Retinal pigment epithelial cell (primary cell): Measurements from ENCODE around the gene OR4M1.
"Not testable (repeated sequence)": the region's sequence is repeated elsewhere in the genome, so short reads cannot be mapped to it uniquely, and the experiment has no call there.

Experiments
- DNase-seq: peaks from one replicate; pipeline ENCODE4 v3.0.0-alpha.2; 2010; ENCODE audit warnings: low read depth
- H3K4me3 ChIP-seq: 2 replicates; pipeline ENCODE4 v1.5.1; 2011; ENCODE audit warnings: mild to moderate bottlenecking, low read length, control low read depth, moderate library complexity
- CTCF ChIP-seq: conservative IDR thresholded peaks from 2 replicates; pipeline ENCODE4 v1.5.1; 2011; ENCODE audit warnings: low read depth, low read length, control low read depth, inconsistent platforms

The OR4M1 gene, protein sequence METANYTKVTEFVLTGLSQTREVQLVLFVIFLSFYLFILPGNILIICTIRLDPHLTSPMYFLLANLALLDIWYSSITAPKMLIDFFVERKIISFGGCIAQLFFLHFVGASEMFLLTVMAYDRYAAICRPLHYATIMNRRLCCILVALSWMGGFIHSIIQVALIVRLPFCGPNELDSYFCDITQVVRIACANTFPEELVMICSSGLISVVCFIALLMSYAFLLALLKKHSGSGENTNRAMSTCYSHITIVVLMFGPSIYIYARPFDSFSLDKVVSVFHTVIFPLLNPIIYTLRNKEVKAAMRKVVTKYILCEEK

GRCh38 chr14:19773204-19773603 lies at the start of gene OR4M1:
OR4M1 (plus strand) TSS chr14:19773504; CDS start chr14:19780323, 6,819 bp downstream.
- not testable (repeated sequence) for H3K4me3 ChIP-seq, DNase-seq

DNA sequence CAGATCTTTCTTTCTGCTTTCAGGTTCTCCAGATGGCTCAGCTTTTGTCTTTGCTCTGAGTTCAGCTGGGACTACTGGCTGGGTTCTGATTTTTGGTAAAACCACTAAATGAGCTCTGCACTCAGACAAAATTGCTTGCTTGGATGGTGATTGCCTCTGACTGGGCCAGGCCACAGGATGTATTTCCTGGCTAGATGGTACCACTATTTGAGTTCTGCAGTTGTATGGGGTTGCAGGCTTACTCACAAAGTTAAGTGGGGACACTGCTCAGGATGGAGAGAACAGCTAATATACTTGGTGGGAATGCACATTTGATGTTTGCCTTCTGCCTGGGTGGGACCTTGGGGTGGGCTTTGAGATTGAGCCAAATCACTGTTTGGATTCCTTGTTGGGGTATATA lies 43.9 kb upstream of the OR4M1 start:
- no peak for TF ChIP-seq CTCF
- no peak overlapping the region for H3K4me3 ChIP-seq
- no peak for DNase-seq

GRCh38 chr14:19729763-19730162 lies 43.5 kb upstream of the OR4M1 start:
- H3K4me3 ChIP-seq, result no peak overlapping the region
- no peak for DNase-seq
- no peak for TF ChIP-seq CTCF

DNA sequence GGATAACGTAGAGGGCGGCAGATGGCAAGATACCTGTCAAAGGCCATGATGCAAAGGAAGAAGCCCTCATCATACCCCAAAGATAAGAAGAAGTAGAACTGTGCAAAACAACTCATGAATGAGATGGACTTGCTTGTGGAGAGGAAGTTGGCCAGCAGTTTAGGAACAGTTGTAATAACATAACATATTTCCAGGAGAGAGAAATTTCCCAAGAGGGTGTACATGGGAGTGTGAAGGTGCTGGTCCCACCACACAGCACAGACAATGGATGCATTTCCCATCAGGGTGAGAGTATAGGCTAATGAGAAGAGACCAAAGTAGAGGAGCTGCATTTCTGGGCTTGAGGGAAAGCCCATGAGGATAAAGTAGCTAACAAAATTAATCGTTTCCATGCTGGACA lies 39.4 kb upstream of the OR4M1 start:
- not testable (repeated sequence) for H3K4me3 ChIP-seq, DNase-seq

GRCh38 chr14:19743256-19743655 lies 30.0 kb upstream of the OR4M1 start, which contains the start of gene OR4Q3:
OR4Q3 (plus strand) TSS chr14:19743571.
- DNase-seq, result no peak
- no peak for TF ChIP-seq CTCF
- H3K4me3 ChIP-seq, result no peak within 1 kb of the TSS

DNA sequence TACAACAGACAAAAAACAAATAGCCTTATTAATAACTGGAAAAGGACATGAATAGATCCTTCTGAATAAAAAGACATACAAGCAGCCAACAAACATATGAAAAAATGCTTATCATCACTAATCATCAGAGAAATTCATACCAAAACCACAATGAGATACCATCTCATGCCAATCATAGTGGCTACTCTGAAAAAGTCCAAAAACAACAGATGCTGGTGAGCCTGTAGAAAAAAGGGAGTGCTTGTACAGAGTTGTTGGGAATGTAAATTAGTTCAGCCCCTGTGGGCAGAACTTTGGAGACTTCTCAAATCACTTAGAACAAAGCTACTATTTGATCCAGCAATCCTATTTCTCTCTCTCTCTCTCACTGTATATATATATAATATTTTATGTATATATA lies 21.0 kb upstream of the OR4M1 start:
- not testable (repeated sequence) for H3K4me3 ChIP-seq, DNase-seq

GRCh38 chr14:19754172-19754571 lies 19.1 kb upstream of the OR4M1 start:
- no peak overlapping the region for H3K4me3 ChIP-seq
- DNase-seq, result no peak
- TF ChIP-seq CTCF, result no peak

DNA sequence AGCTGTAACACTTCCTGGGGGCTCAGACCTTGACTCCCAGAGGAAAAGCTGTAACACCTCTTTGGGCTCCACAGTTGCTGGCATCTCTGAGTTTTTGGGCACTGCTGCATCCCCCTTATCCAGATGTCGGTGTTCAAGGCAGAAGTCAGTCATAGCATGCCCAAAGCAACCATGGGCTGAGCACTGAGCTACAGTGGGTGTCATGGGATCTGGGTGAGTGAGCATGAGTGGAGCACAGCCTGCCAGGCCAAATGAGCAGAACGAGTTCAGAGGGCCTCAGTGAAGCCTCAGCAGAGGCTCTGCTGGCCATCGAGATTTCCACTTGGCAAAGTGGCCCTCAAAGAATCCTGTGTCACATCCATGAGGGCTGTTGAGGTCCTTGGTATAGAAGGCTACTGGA lies 1.8 kb upstream of the OR4M1 start:
- not testable (repeated sequence) for DNase-seq, H3K4me3 ChIP-seq

DNA sequence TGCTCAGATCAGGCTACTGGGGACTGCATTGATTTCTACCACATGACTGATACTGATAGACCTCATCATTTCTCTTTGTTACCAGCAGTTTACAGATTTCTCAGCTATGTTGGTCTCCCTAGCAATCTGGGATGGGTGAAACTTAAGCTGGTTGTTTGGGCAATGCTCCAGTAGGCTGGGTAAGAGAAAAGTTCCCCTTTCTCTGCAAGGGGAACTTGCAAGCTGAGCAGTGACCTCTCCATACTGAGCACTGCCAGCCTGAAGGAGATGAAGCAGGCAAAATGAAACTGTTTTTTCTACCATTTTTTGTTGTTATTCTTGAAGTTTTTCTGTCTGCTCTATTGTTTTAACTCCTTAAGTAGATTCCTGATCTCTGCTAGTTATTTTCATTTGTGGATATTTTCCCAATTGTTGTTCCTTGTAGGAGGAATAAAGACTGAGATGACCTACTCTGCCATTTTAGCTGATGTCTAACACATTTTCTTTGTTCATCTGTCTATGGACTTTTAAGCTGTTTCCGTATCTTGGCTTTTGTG lies 1.3 kb upstream of the OR4M1 start:
- H3K4me3 ChIP-seq, result no peak overlapping the region
- no peak for TF ChIP-seq CTCF
- DNase-seq, result no peak

DNA sequence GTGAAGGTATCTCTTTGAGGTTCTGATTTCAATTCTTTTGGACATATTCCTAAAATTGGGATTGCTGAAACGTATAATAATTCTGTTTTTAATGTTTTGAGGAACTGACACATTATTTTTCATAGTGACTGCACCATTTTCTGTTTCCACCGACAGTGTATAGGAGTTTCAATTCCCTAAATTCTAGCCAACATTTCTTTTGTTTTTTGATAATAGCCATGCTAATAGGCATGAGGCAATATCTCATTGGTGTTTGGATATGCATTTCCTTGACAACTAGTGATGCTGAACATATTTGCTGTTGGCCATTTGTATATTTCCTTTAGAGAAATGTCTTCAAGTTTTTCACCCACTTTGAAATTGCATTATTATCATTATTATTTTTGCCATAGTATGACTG lies 850 bp upstream of the OR4M1 start:
- DNase-seq, H3K4me3 ChIP-seq: not testable (repeated sequence)
